Ishikawa (cell line): ENCODE results near the gene CASP8.
A peak's percentile ranks its signal among the peaks of the same experiment; 100 is the strongest.

Experiments used
- CEBPB ChIP-seq: IDR thresholded peaks from 2 replicates; pipeline ENCODE4 v1.6.1; 2012
- CREB1 ChIP-seq: IDR thresholded peaks from 2 replicates; pipeline ENCODE4 v1.6.1; 2012; ENCODE audit warnings: low read depth
- EGR1 ChIP-seq: IDR thresholded peaks from 2 replicates; pipeline ENCODE4 v1.6.1; 2012
- EP300 ChIP-seq: IDR thresholded peaks from 2 replicates; pipeline ENCODE4 v1.6.1; 2012; ENCODE audit warnings: borderline replicate concordance
- FOXM1 ChIP-seq: IDR thresholded peaks from 2 replicates; pipeline ENCODE4 v1.6.1; 2012; ENCODE audit warnings: low read depth, borderline replicate concordance
- NFIC ChIP-seq: IDR thresholded peaks from 2 replicates; pipeline ENCODE4 v1.6.1; 2012
- RAD21 ChIP-seq: IDR thresholded peaks from 2 replicates; pipeline ENCODE4 v1.6.1; 2012; ENCODE audit warnings: low read depth
- TAF1 ChIP-seq: IDR thresholded peaks from 2 replicates; pipeline ENCODE4 v1.6.1; 2012; ENCODE audit warnings: low read depth, mild to moderate bottlenecking
- TCF12 ChIP-seq: IDR thresholded peaks from 2 replicates; pipeline ENCODE4 v1.6.1; 2012; ENCODE audit warnings: low read depth
- TEAD4 ChIP-seq: IDR thresholded peaks from 2 replicates; pipeline ENCODE4 v1.6.1; 2012
- YY1 ChIP-seq: IDR thresholded peaks from 2 replicates; pipeline ENCODE4 v1.6.1; 2012; ENCODE audit warnings: low read depth
- ZBTB7A ChIP-seq: IDR thresholded peaks from 2 replicates; pipeline ENCODE4 v1.6.1; 2012; ENCODE audit warnings: low read depth
- TF ChIP-seq, protein P1 (sequence below): IDR thresholded peaks from 2 replicates; pipeline ENCODE4 v1.6.1; 2012
- TF ChIP-seq, protein P2 (sequence below): IDR thresholded peaks from 2 replicates; pipeline ENCODE4 v1.6.1; 2012; ENCODE audit warnings: low read depth, mild to moderate bottlenecking
- TF ChIP-seq, protein P3 (sequence below): IDR thresholded peaks from 2 replicates; pipeline ENCODE4 v1.6.1; 2012

CASP8 gene

DNA sequence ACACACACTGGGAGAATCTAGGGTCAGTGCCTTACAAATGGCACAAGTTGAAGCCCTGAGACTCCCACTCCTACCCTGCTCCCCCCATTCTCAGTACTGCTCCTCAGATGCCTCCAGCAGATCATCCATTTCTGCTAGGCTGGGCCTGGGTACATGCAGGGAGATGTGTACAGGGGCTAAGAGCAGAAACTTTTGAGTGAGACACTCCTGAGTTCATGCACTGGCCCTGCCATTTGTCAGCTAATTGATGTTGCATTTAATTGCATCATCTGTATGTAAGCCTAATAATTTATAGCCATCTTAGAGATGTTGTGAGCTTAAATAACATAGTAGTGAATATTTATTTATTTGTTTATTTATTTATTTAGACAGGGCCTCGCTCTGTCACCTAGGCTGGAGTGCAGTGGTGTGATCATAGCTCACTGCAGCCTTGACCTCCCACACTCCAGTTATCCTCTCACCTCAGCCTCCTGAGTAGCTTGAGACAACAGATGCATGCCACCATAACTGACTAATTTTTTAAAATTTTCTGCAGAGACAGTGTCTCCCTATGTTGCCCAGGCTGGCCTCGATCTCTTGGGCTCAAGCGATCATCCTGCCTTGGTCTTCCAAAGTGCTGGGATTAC, 4.8 kb upstream of the CASP8 start:
- 0 out of 2 replicates have a peak, but pooled peaks have one; percentile 9 for TF ChIP-seq CEBPB
- no peak for TF ChIP-seq YY1

DNA sequence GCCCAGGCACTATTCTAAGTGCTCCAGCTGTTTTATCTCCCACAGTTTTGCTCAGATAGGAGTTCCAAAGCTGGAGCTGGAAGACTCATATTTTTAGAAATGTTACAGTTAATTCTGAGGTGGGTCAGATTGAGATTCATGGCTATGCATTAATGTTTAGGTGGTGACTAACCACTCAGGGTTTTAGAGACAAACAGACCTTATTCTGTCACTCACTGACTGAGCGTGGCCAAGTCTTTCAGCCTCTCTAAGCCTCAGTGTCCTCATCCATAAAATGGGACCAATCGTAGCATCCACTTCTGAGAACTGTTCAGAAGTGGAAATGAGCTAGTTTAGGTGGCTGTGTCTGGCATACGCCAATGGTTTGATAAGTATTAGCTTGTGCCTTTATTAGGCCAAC, 4.3 kb upstream of the CASP8 start:
- TF ChIP-seq TCF12 (no peak), TAF1 (no peak), RAD21 (no peak), EGR1 (no peak), EP300 (no peak)
- TF ChIP-seq, protein P1, sequence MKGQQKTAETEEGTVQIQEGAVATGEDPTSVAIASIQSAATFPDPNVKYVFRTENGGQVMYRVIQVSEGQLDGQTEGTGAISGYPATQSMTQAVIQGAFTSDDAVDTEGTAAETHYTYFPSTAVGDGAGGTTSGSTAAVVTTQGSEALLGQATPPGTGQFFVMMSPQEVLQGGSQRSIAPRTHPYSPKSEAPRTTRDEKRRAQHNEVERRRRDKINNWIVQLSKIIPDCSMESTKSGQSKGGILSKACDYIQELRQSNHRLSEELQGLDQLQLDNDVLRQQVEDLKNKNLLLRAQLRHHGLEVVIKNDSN: no peak

DNA sequence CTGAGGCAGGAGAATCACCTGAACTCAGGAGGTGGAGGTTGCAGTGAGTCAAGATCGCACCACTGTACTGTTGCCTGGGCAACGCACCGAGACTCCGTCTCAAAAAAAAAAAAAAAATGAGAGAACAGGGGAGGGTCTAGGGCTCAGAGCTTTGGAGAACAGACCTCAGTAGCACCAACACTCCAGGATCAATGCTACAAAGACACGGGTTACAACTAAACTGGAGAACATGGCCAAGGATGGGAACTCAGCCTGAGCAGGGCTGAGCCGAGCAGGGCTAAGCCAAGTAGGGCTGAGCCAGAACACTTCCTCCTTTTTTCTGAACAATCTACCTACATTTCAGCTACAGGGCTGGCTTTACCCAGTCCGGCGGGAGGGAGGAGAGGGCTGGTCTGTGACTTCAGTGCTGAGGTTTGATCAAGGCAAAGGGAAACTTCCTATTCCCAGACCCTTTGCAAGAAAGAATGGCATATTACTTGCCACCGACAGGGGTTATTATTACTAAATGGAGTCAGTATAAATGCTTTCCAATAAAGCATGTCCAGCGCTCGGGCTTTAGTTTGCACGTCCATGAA, 2.9 kb upstream of the CASP8 start:
- TF ChIP-seq EGR1 (no peak), RAD21 (no peak), NFIC (no peak), TCF12 (no peak), CREB1 (no peak), FOXM1 (no peak), TAF1 (no peak), TEAD4 (no peak), ZBTB7A (no peak), YY1 (no peak), EP300 (no peak), CEBPB (no peak)
- TF ChIP-seq, protein P1: no peak
- TF ChIP-seq, protein P2, sequence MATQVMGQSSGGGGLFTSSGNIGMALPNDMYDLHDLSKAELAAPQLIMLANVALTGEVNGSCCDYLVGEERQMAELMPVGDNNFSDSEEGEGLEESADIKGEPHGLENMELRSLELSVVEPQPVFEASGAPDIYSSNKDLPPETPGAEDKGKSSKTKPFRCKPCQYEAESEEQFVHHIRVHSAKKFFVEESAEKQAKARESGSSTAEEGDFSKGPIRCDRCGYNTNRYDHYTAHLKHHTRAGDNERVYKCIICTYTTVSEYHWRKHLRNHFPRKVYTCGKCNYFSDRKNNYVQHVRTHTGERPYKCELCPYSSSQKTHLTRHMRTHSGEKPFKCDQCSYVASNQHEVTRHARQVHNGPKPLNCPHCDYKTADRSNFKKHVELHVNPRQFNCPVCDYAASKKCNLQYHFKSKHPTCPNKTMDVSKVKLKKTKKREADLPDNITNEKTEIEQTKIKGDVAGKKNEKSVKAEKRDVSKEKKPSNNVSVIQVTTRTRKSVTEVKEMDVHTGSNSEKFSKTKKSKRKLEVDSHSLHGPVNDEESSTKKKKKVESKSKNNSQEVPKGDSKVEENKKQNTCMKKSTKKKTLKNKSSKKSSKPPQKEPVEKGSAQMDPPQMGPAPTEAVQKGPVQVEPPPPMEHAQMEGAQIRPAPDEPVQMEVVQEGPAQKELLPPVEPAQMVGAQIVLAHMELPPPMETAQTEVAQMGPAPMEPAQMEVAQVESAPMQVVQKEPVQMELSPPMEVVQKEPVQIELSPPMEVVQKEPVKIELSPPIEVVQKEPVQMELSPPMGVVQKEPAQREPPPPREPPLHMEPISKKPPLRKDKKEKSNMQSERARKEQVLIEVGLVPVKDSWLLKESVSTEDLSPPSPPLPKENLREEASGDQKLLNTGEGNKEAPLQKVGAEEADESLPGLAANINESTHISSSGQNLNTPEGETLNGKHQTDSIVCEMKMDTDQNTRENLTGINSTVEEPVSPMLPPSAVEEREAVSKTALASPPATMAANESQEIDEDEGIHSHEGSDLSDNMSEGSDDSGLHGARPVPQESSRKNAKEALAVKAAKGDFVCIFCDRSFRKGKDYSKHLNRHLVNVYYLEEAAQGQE: no peak
- TF ChIP-seq, protein P3, sequence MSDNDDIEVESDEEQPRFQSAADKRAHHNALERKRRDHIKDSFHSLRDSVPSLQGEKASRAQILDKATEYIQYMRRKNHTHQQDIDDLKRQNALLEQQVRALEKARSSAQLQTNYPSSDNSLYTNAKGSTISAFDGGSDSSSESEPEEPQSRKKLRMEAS: no peak

DNA sequence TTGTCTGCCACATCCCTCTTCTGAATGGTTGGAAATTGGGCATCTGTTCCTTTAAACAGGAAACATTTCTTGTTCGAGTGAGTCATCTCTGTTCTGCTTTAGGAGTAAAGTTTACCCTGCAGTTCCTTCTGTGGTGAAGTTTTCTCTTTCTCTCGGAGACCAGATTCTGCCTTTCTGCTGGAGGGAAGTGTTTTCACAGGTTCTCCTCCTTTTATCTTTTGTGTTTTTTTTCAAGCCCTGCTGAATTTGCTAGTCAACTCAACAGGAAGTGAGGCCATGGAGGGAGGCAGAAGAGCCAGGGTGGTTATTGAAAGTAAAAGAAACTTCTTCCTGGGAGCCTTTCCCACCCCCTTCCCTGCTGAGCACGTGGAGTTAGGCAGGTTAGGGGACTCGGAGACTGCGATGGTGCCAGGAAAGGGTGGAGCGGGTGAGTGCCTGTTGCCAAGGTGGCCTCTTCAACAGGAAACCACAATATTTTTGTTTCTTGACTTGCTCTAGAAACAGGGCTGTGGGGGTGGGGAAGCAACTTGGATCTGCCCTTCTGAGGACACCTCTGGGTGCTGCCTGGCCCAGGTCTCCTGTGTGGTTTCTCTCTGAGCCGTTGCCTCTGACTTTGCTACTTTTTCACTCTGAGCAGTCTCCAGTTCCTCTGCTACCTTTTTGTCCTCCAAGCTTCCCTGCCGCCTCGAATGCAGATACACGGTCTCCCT, 2.2 kb upstream of the CASP8 start:
- TF ChIP-seq CREB1: no peak
- TF ChIP-seq EGR1: no peak
- no peak for TF ChIP-seq EP300
- no peak; the same call in 1 of the 2 replicates for TF ChIP-seq FOXM1
- peak; percentile 56; the same call in 1 of the 2 replicates for TF ChIP-seq TCF12
- TF ChIP-seq TAF1: no peak
- no peak for TF ChIP-seq CEBPB
- TF ChIP-seq, protein P1: peak; percentile 43; the same call in 1 of the 2 replicates
- 0 out of 2 replicates have a peak, but pooled peaks have one; percentile 30 for TF ChIP-seq YY1
- TF ChIP-seq, protein P2: no peak
- TF ChIP-seq RAD21: no peak
- TF ChIP-seq, protein P3: peak; percentile 99
- no peak for TF ChIP-seq ZBTB7A
- TF ChIP-seq NFIC: peak; percentile 84
- peak; percentile 24 for TF ChIP-seq TEAD4
